ENCODE data around the gene CXCR4. TPM values are rescaled to one million over a fixed set of nuclear protein-coding genes. Genes with fewer than 3 reads are reported as not detected.

The CXCR4 gene
- total RNA-seq, 4 donors from 2014 or later: 3.9 to 10.0 (median 8.3) TPM

GRCh38 chr2:136126421-136126926, 8.5 kb upstream of the CXCR4 start:
- intact Hi-C loops (cut with DNase I; ENCODE audit: low total_unique reads): no loop called here
- no peak overlapping the region for H3K4me3 ChIP-seq (ENCODE audit: low read depth, poor library complexity, severe bottlenecking)
- no peak for TF ChIP-seq POLR2A (IDR thresholded peaks at IDR 0.05)
- TF ChIP-seq, protein P1, sequence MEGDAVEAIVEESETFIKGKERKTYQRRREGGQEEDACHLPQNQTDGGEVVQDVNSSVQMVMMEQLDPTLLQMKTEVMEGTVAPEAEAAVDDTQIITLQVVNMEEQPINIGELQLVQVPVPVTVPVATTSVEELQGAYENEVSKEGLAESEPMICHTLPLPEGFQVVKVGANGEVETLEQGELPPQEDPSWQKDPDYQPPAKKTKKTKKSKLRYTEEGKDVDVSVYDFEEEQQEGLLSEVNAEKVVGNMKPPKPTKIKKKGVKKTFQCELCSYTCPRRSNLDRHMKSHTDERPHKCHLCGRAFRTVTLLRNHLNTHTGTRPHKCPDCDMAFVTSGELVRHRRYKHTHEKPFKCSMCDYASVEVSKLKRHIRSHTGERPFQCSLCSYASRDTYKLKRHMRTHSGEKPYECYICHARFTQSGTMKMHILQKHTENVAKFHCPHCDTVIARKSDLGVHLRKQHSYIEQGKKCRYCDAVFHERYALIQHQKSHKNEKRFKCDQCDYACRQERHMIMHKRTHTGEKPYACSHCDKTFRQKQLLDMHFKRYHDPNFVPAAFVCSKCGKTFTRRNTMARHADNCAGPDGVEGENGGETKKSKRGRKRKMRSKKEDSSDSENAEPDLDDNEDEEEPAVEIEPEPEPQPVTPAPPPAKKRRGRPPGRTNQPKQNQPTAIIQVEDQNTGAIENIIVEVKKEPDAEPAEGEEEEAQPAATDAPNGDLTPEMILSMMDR (IDR thresholded peaks at IDR 0.05): no peak
- no peak for DNase-seq (ENCODE audit: low spot score in 2 of 2)
- WGBS, 2 donors: 48 to 52% methylated on average over 6 of the region's 6 CpGs

DNA sequence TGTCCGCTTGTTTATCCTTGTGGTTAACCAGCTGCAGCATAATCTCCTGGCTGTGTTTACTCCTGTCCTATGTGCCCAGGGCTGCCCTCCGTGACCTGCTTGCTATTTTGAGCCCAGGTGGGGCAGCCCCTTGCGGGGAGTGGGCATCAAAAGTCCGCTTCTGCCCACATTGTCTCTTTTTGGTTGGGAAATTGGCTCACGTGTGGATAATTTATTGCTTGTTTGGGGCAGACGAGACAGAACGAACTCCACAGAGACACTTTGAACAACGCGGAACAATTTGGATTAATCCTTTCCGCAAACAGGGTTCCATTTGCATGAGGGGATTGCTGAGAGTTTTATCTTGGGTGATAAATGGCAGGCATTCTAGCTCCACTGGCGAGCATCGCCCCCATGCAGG, 8.1 kb upstream of the CXCR4 start:
- H3K4me3 ChIP-seq (ENCODE audit: low read depth, poor library complexity, severe bottlenecking): no peak overlapping the region
- 48 to 50% methylated on average over 12 of the region's 12 CpGs for WGBS, 2 donors
- intact Hi-C loops (cut with DNase I; ENCODE audit: low total_unique reads): no loop called here
- DNase-seq (ENCODE audit: low spot score in 2 of 2): no peak
- TF ChIP-seq POLR2A (IDR thresholded peaks at IDR 0.05): no peak
- TF ChIP-seq, protein P1 (IDR thresholded peaks at IDR 0.05): no peak

DNA sequence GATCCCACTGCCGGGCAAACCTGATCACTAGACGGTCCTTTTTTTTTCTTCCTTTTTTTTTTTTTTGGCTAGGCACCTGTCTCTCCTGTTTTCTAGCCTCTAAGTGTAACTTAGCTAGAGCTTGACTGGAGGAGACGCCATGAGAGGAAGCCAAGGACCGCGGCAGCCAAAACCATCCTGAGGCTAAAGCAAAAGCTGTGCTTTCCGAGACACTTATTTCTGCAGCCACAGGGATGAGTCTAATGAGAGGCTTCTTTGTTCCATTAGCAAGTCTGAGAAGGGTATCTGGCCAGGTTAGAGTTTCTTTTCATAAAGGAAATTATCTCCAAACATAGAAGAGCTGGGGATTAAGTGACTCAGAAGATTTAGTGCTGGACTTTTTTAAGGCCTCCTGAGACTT, 7.3 kb upstream of the CXCR4 start:
- TF ChIP-seq POLR2A (IDR thresholded peaks at IDR 0.05): no peak
- TF ChIP-seq, protein P1 (IDR thresholded peaks at IDR 0.05): no peak
- intact Hi-C loops (cut with DNase I; ENCODE audit: low total_unique reads): no loop called here
- no peak for DNase-seq (ENCODE audit: low spot score in 2 of 2)
- H3K4me3 ChIP-seq (ENCODE audit: low read depth, poor library complexity, severe bottlenecking): no peak overlapping the region
- WGBS, 2 donors: 50 to 64% methylated on average over 6 of the region's 6 CpGs

DNA sequence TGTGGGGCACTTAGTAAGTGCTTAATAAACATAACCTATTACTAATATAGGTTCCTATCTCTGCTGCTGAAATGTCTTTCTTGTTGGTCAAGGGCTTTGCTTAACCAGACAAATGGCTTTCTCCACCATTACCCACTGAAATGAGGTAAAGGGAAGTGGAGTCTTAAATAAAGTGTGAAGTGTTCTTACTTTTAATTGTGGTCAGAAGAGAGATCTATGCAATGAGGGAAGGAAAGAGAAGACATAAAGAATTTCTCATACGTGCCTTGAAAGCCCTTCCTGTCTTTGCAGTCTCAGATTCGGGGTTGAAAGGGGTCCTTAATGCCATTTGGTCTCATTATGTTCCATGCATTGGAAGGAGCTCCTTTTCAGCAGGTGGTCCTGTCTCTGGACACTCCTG, 6.9 kb upstream of the CXCR4 start:
- WGBS, 2 donors: 62 to 63% methylated on average over 2 of the region's 2 CpGs
- TF ChIP-seq, protein P1 (IDR thresholded peaks at IDR 0.05): no peak
- no peak for TF ChIP-seq POLR2A (IDR thresholded peaks at IDR 0.05)
- intact Hi-C loops (cut with DNase I; ENCODE audit: low total_unique reads): no loop called here

GRCh38 chr2:136122661-136123060, 4.7 kb upstream of the CXCR4 start:
- WGBS, 2 donors: 57 to 64% methylated on average over 3 of the region's 3 CpGs
- intact Hi-C loops (cut with DNase I; ENCODE audit: low total_unique reads): no loop called here
- DNase-seq (ENCODE audit: low spot score in 2 of 2): no peak
- H3K4me3 ChIP-seq (ENCODE audit: low read depth, poor library complexity, severe bottlenecking): no peak overlapping the region
- TF ChIP-seq, protein P1 (IDR thresholded peaks at IDR 0.05): no peak
- TF ChIP-seq POLR2A (IDR thresholded peaks at IDR 0.05): no peak

More for the DNA sequence above, 6.9 kb upstream of the CXCR4 start:
- H3K4me3 ChIP-seq (ENCODE audit: low read depth, poor library complexity, severe bottlenecking): no peak overlapping the region
- DNase-seq (ENCODE audit: low spot score in 2 of 2): no peak
